Measurements from ENCODE around the gene ATG4B.

Gene ATG4B

DNA sequence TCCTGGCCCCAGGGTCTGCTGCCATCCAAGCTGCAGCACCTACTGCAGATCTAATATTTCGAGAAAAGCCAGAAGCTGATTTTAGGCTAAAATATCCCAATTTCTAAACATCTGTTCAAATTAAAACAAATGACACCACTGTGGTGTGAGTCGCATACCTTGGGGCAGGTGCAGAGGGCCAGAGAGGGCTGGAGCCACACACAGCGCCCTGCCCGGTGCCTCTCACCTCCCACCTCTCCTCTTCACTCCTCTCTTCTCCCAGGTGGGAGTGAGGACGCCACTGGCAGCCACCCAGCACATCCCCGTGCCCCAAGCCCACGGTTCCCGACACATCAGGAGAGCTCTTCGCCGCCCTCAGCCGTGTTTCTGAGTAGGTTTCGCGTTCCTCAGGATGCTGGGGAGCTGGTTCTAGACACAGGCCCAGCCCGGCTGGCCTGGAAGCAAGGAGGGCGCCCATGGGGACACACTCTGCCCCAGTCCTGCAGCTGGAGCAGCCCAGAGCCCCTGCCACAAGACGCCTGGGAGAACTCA, 21.9 kb upstream of the ATG4B start:
- Histone ChIP-seq H3K27me3 (ENCODE audit: control insufficient read depth, insufficient read depth, low read length) (no peaks in the 10 kb centered on the region), H3K9ac (ENCODE audit: low read length) (no peak overlapping the region), H3K27ac (ENCODE audit: low read length) (no peak overlapping the region), H3K9me3 (ENCODE audit: control insufficient read depth, low read depth, low read length) (no peaks in the 10 kb centered on the region), H3K36me3 (ENCODE audit: control insufficient read depth, low read depth, low read length) (no peaks in the 10 kb centered on the region), H3K4me3 (ENCODE audit: low read length) (no peak overlapping the region), H3K4me1 (ENCODE audit: control insufficient read depth, low read depth, low read length) (peaks cover 6% of the 10 kb centered on the region)

DNA sequence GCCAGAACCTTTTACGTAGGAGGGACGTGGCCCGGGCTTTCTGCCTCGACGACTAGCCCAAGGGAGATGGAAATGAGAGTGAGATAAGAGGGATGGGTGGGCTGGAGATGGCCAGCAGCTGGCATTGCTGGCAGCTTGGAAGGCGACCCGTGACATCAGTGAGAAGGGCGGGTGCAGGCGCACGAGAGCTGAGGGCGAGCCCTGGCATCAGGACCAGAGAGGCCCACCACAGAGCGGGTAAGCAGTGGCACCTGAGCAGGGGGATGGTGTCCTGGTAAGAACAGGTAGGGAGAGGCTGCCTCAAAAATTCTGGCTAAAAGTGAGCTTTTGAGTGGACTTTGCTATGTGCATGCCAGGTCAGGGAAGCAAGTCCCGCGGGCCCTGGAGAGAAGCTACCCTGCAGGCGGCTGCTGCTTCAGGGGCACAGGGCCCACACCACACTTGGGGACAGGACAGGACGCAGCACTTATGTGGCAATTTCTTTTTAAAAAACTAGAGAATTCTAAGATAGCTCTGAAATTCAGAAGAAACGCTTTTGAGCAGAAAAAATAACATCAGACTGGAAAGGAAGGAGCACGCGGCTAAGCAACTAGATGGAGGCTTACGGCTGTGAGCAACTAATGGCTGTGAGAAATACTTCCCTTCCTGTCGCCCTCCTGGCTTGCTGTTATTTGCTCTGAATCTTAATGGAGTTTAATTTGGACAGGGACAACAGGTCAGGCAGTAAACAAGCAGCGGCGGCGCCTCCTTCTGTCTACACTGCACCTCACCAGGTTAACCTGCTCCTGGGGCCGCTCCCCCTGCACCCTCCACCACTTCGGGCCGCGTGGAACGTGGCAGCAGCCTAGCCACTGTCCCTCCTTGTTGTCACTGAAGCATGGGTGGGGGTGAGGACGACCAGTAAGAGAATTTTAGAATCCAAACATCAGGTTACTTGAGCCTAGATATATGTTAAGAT, 21.0 kb upstream of the ATG4B start:
- H3K36me3 ChIP-seq (ENCODE audit: control insufficient read depth, low read depth, low read length), result no peaks in the 10 kb centered on the region
- no peak overlapping the region for H3K27ac ChIP-seq (ENCODE audit: low read length)
- no peaks in the 10 kb centered on the region for H3K27me3 ChIP-seq (ENCODE audit: control insufficient read depth, insufficient read depth, low read length)
- peak overlapping the region; percentile 9 for H3K9ac ChIP-seq (ENCODE audit: low read length)
- H3K4me1 ChIP-seq (ENCODE audit: control insufficient read depth, low read depth, low read length), result peaks cover 6% of the 10 kb centered on the region
- no peak overlapping the region for H3K4me3 ChIP-seq (ENCODE audit: low read length)
- no peaks in the 10 kb centered on the region for H3K9me3 ChIP-seq (ENCODE audit: control insufficient read depth, low read depth, low read length)

DNA sequence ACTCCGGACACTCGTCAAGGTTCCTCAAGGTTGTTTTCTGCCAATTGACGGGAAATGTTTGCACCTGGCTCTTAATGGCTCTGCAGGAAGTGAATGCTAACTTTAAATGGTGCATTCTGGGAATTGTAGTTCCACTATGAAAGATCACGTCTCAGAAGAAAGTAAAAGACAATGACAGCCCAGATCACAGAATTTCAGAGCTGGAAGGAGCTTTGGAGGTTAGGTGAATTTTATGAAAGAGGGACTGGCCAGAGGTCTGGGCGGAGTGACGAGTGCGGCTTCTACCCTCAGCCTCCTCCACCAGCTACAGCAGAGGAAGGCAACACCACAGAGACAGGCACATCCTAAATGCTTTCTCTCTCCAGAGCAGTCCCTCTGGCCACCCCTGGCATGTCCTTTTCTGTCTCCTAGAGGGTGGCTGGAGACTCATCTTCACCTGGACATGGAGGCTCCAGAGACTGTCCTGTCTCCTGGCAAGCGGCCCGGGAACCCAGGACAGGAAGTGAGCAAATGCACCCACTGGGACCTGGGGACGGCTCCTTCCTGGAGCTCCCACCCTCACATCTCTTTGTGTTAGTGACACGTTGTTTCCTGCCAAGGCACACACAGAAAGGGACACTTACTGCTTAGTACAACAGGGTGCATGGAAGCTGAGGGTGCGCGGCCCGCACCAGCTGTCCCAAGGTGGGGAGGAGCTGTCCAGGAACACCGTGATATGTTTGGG, 19.9 kb upstream of the ATG4B start:
- H3K9ac ChIP-seq (ENCODE audit: low read length), result peak overlapping the region; percentile 9
- no peaks in the 10 kb centered on the region for H3K36me3 ChIP-seq (ENCODE audit: control insufficient read depth, low read depth, low read length)
- H3K27me3 ChIP-seq (ENCODE audit: control insufficient read depth, insufficient read depth, low read length), result no peaks in the 10 kb centered on the region
- peak overlapping the region; percentile 42 for H3K4me3 ChIP-seq (ENCODE audit: low read length)
- H3K27ac ChIP-seq (ENCODE audit: low read length), result no peak overlapping the region
- no peaks in the 10 kb centered on the region for H3K9me3 ChIP-seq (ENCODE audit: control insufficient read depth, low read depth, low read length)
- peaks cover 6% of the 10 kb centered on the region for H3K4me1 ChIP-seq (ENCODE audit: control insufficient read depth, low read depth, low read length)

DNA sequence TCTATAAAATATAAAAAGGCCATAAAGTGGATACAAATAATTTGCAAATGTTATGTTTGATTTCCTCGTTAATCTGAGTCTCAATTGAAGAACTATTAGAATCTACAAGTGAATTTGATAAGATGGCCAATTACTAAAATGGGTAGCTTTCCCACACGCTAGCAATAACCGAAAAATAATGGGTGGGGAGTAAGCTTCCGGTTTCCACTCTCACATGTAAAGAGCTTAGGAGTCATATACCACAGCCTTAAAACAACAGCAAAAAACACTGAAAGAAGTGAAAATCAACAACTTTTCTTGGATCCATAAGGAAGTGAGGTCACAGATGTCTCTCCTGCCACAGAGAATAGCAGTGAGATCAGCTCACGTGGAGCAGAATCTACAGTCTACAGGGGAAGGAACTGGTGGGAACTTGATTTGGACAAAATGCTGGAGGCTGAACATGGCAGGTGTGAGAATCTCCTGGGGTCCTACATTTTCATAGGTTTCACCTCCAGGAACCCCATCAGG, 19.1 kb upstream of the ATG4B start:
- no peak overlapping the region for H3K4me3 ChIP-seq (ENCODE audit: low read length)
- H3K36me3 ChIP-seq (ENCODE audit: control insufficient read depth, low read depth, low read length), result no peaks in the 10 kb centered on the region
- no peak overlapping the region for H3K9ac ChIP-seq (ENCODE audit: low read length)
- H3K4me1 ChIP-seq (ENCODE audit: control insufficient read depth, low read depth, low read length), result peaks cover 6% of the 10 kb centered on the region
- no peaks in the 10 kb centered on the region for H3K27me3 ChIP-seq (ENCODE audit: control insufficient read depth, insufficient read depth, low read length)
- no peaks in the 10 kb centered on the region for H3K9me3 ChIP-seq (ENCODE audit: control insufficient read depth, low read depth, low read length)
- H3K27ac ChIP-seq (ENCODE audit: low read length), result no peak overlapping the region

DNA sequence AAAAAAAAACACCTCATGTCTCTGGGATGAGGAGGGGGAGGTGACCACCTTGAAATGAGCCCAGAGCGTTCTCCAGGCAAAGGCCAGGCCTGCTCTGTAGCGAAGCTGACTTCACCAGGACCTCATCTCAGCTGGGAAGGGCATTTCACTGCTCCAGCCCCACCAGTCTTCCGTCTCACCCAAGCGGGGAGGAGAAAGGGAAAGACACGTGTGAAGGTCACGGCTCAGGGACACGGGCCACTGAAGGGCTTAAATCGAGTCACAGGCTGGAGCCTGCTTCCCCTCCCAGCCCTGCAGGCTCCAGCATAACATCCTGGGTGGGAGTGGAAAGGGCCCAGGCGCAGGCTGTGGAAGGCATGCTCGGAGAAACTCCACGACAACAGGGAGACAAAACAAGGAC, 18.7 kb upstream of the ATG4B start:
- peaks cover 6% of the 10 kb centered on the region for H3K4me1 ChIP-seq (ENCODE audit: control insufficient read depth, low read depth, low read length)
- H3K9me3 ChIP-seq (ENCODE audit: control insufficient read depth, low read depth, low read length), result no peaks in the 10 kb centered on the region
- no peak overlapping the region for H3K27ac ChIP-seq (ENCODE audit: low read length)
- no peaks in the 10 kb centered on the region for H3K36me3 ChIP-seq (ENCODE audit: control insufficient read depth, low read depth, low read length)
- H3K9ac ChIP-seq (ENCODE audit: low read length), result no peak overlapping the region
- no peaks in the 10 kb centered on the region for H3K27me3 ChIP-seq (ENCODE audit: control insufficient read depth, insufficient read depth, low read length)
- H3K4me3 ChIP-seq (ENCODE audit: low read length), result no peak overlapping the region

DNA sequence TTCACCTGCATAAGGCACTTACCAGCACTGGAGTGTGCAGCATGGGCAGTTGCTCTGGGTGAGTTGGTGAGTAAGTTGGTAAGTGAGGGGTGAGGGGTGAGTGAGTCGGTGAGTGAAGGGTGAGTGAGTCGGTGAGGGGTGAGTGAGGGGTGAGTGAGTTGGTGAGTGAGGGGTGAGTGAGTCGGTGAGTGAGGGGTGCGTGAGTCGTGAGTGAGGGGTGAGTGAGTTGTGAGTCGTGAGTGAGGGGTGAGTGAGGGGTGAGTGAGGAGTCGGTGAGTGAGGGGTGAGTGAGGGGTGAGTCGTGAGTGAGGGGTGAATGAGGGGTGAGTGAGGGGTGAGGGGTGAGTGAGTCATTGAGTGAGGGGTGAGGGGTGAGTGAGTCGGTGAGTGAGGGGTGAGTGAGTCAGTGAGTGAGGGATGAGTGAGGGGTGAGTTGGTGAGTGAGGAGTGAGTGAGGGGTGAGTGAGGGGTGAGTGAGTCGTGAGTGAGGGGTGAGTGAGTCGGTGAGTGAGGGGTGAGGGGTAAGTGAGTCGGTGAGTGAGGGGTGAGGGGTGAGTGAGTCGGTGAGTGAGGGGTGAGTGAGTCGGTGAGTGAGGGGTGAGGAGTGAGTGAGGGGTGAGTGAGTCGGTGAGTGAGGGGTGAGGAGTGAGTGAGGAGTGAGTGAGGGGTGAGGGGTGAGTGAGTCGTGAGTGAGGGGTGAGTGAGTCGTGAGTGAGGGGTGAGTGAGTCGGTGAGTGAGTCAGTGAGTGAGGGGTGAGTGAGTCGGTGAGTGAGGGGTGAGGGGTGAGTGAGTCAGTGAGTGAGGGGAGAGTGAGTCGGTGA, 17.7 kb upstream of the ATG4B start:
- no peak overlapping the region for H3K9ac ChIP-seq (ENCODE audit: low read length)

GRCh38 chr2:241620419-241620769, 17.1 kb upstream of the ATG4B start:
- Histone ChIP-seq H3K36me3 (ENCODE audit: control insufficient read depth, low read depth, low read length) (no peaks in the 10 kb centered on the region), H3K4me3 (ENCODE audit: low read length) (no peak overlapping the region), H3K27me3 (ENCODE audit: control insufficient read depth, insufficient read depth, low read length) (no peaks in the 10 kb centered on the region), H3K27ac (ENCODE audit: low read length) (no peak overlapping the region), H3K4me1 (ENCODE audit: control insufficient read depth, low read depth, low read length) (peaks cover 6% of the 10 kb centered on the region), H3K9me3 (ENCODE audit: control insufficient read depth, low read depth, low read length) (no peaks in the 10 kb centered on the region), H3K9ac (ENCODE audit: low read length) (no peak overlapping the region)

More for the DNA sequence above, 17.7 kb upstream of the ATG4B start:
- Histone ChIP-seq H3K4me3 (ENCODE audit: low read length) (no peak overlapping the region), H3K36me3 (ENCODE audit: control insufficient read depth, low read depth, low read length) (no peaks in the 10 kb centered on the region), H3K27ac (ENCODE audit: low read length) (no peak overlapping the region), H3K4me1 (ENCODE audit: control insufficient read depth, low read depth, low read length) (peaks cover 6% of the 10 kb centered on the region), H3K9me3 (ENCODE audit: control insufficient read depth, low read depth, low read length) (no peaks in the 10 kb centered on the region), H3K27me3 (ENCODE audit: control insufficient read depth, insufficient read depth, low read length) (no peaks in the 10 kb centered on the region)

- no peak overlapping the region for H3K9ac ChIP-seq (ENCODE audit: low read length)
- H3K27me3 ChIP-seq (ENCODE audit: control insufficient read depth, insufficient read depth, low read length), result no peaks in the 10 kb centered on the region
- H3K9me3 ChIP-seq (ENCODE audit: control insufficient read depth, low read depth, low read length), result no peaks in the 10 kb centered on the region
- no peaks in the 10 kb centered on the region for H3K4me1 ChIP-seq (ENCODE audit: control insufficient read depth, low read depth, low read length)
- no peak overlapping the region for H3K4me3 ChIP-seq (ENCODE audit: low read length)
- no peak overlapping the region for H3K27ac ChIP-seq (ENCODE audit: low read length)
- H3K36me3 ChIP-seq (ENCODE audit: control insufficient read depth, low read depth, low read length), result peaks cover 24% of the 10 kb centered on the region
Observed at GRCh38 chr2:241627675-241628074, 9.8 kb upstream of the ATG4B start.

- Histone ChIP-seq H3K27me3 (ENCODE audit: control insufficient read depth, insufficient read depth, low read length) (no peaks in the 10 kb centered on the region), H3K9me3 (ENCODE audit: control insufficient read depth, low read depth, low read length) (no peaks in the 10 kb centered on the region), H3K27ac (ENCODE audit: low read length) (no peak overlapping the region), H3K9ac (ENCODE audit: low read length) (no peak overlapping the region), H3K36me3 (ENCODE audit: control insufficient read depth, low read depth, low read length) (peaks cover 35% of the 10 kb centered on the region), H3K4me1 (ENCODE audit: control insufficient read depth, low read depth, low read length) (no peaks in the 10 kb centered on the region), H3K4me3 (ENCODE audit: low read length) (no peak overlapping the region)
Observed at GRCh38 chr2:241629762-241630435, 7.6 kb upstream of the ATG4B start.

DNA sequence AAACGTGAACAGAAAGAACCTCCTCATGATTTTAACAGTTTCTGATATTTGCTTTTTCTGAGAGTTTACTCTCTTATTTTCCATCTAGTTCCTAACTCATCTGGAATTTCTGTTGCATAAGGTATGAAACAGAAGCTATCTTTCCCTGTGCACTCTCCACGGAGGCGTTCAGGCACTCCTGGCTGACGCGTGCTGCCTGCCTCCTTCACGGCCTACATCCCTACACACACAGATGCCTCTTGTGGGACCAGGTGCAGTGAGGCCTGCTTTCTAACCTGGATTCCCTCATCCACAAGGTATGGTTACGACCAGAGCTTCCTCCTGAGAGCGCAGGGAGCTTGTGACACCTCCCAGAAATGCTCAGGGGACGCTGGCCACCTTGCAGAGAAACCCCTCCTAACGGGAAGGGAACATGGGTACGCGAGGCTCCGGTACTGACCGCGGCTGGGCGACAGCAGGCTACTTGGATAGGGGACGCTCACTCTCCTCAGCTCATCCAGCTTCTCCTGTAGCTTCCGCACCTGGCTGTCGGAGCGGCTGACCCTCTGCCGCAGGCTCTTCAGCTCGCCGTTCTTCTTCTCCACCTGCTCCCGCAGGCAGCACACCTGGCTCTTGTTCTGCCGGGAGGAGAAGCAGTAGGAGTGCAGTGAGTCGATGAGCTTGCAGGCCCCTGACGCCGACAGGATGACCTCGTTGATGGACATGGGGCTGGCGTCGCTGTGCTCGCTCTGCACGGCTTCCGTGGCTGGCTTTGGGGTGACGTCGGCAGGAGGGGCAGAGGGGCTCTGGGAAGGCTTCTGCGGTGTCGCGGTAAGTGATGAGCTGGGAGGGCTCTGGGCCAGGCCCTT, 4.8 kb upstream of the ATG4B start:
- Histone ChIP-seq H3K9ac (ENCODE audit: low read length) (no peak overlapping the region), H3K36me3 (ENCODE audit: control insufficient read depth, low read depth, low read length) (peaks cover 35% of the 10 kb centered on the region), H3K27me3 (ENCODE audit: control insufficient read depth, insufficient read depth, low read length) (no peaks in the 10 kb centered on the region), H3K9me3 (ENCODE audit: control insufficient read depth, low read depth, low read length) (no peaks in the 10 kb centered on the region), H3K4me1 (ENCODE audit: control insufficient read depth, low read depth, low read length) (peaks cover 3% of the 10 kb centered on the region), H3K4me3 (ENCODE audit: low read length) (no peak overlapping the region), H3K27ac (ENCODE audit: low read length) (no peak overlapping the region)
